SU-DHL-6 (cell line): ENCODE results near the gene PPP1R9B.

Experiments
- H2AFZ ChIP-seq: fragments of 200-600 bp; sonication (generic); 2 replicates; pipeline ENCODE4 v1.6.1; 2014; ENCODE audit warnings: low read depth, mild to moderate bottlenecking, moderate library complexity, mixed read lengths, antibody characterized with exemption, low read length; ENCODE audit not compliant: severe bottlenecking
- H3F3A ChIP-seq: fragments of 200-600 bp; shearing (Covaris generic); 2 replicates; pipeline ENCODE4 v1.6.0; 2016; ENCODE audit warnings: antibody characterized with exemption, mild to moderate bottlenecking; ENCODE audit not compliant: insufficient read depth
- H3K27ac ChIP-seq: fragments of 200-600 bp; sonication (generic); 2 replicates; pipeline ENCODE4 v1.5.1; 2016; ENCODE audit warnings: low read depth, mild to moderate bottlenecking, low read length, moderate library complexity, mixed read lengths
- H3K27me3 ChIP-seq: fragments of 200-600 bp; sonication (generic), shearing (Covaris generic); 2 replicates; pipeline ENCODE4 v1.6.0; 2014; ENCODE audit warnings: mild to moderate bottlenecking, low read length
- H3K36me3 ChIP-seq: fragments of 200-600 bp; sonication (generic); 2 replicates; pipeline ENCODE4 v1.6.1; 2014; ENCODE audit warnings: mild to moderate bottlenecking, low read length, mixed read lengths
- H3K4me2 ChIP-seq: fragments of 300-600, 200-600 bp; shearing (Covaris generic), sonication (generic); 2 replicates; pipeline ENCODE4 v1.6.0; 2014; ENCODE audit warnings: low read length, low read depth, mild to moderate bottlenecking; ENCODE audit not compliant: poor library complexity, severe bottlenecking
- H3K4me3 ChIP-seq: fragments of 200-600 bp; sonication (generic); 2 replicates; pipeline ENCODE4 v1.5.1; 2014; ENCODE audit warnings: antibody characterized with exemption, low read length, mild to moderate bottlenecking, mixed read lengths; ENCODE audit not compliant: insufficient read depth, poor library complexity, severe bottlenecking
- H3K79me2 ChIP-seq: fragments of 200-600 bp; sonication (generic); 2 replicates; pipeline ENCODE4 v1.6.1; 2014; ENCODE audit warnings: mild to moderate bottlenecking, low read length, moderate library complexity; ENCODE audit not compliant: insufficient read depth
- H3K9ac ChIP-seq: fragments of 200-600 bp; sonication (generic); 2 replicates; pipeline ENCODE4 v1.7.0; 2014; ENCODE audit warnings: mild to moderate bottlenecking, low read length
- H3K9me2 ChIP-seq: fragments of 200-600 bp; sonication (generic); replicated peaks from 2 replicates; pipeline ENCODE4 v1.6.1; 2014; ENCODE audit warnings: low read length; ENCODE audit not compliant: insufficient read depth
- H3K9me3 ChIP-seq: fragments of 200-600 bp; sonication (generic); 2 replicates; pipeline ENCODE4 v1.6.1; 2014; ENCODE audit warnings: low read length, mixed read lengths; ENCODE audit not compliant: insufficient read depth
- H4K20me1 ChIP-seq: fragments of 200-600 bp; sonication (generic); 2 replicates; pipeline ENCODE4 v1.6.1; 2014; ENCODE audit warnings: low read depth, mild to moderate bottlenecking, antibody characterized with exemption, low read length, moderate library complexity, mixed read lengths
- CTCF ChIP-seq: fragments of 200-600 bp; sonication (generic); IDR thresholded peaks from one replicate; pipeline ENCODE4 v1.5.1; 2017; ENCODE audit warnings: antibody characterized with exemption, mild to moderate bottlenecking, low read length, moderate library complexity; ENCODE audit not compliant: insufficient read depth, poor library complexity, severe bottlenecking
- EZH2phosphoT487 ChIP-seq: fragments of 200-600 bp; sonication (generic), shearing (Covaris generic); conservative IDR thresholded peaks from 2 replicates; pipeline ENCODE4 v1.6.1; 2018; ENCODE audit warnings: mild to moderate bottlenecking, antibody characterized with exemption, low read length, moderate library complexity, mixed read lengths

PPP1R9B gene

GRCh38 chr17:50096758-50097157, 53.7 kb downstream of the PPP1R9B start:
- H3K27ac ChIP-seq = no peak overlapping the region
- no peaks in the 10 kb centered on the region for H3K27me3 ChIP-seq
- H3K9me2 ChIP-seq = no peaks in the 10 kb centered on the region
- no peaks in the 10 kb centered on the region for H4K20me1 ChIP-seq
- no peak overlapping the region for H3K4me2 ChIP-seq
- TF ChIP-seq EZH2phosphoT487 = no peak
- TF ChIP-seq CTCF = no peak
- no peaks in the 10 kb centered on the region for H3K9me3 ChIP-seq
- no peaks in the 10 kb centered on the region for H3K36me3 ChIP-seq
- no peak overlapping the region for H3K9ac ChIP-seq
- no peak overlapping the region for H2AFZ ChIP-seq
- no peaks in the 10 kb centered on the region for H3F3A ChIP-seq
- no peaks in the 10 kb centered on the region for H3K79me2 ChIP-seq
- no peak overlapping the region for H3K4me3 ChIP-seq

- TF ChIP-seq EZH2phosphoT487 (no peak), CTCF (no peak)
- H3K9ac ChIP-seq = no peak overlapping the region
- H3K79me2 ChIP-seq = no peaks in the 10 kb centered on the region
- H3F3A ChIP-seq = no peaks in the 10 kb centered on the region
- no peaks in the 10 kb centered on the region for H4K20me1 ChIP-seq
- no peak overlapping the region for H2AFZ ChIP-seq
- no peak overlapping the region for H3K4me3 ChIP-seq
- H3K9me2 ChIP-seq = no peaks in the 10 kb centered on the region
- H3K9me3 ChIP-seq = no peaks in the 10 kb centered on the region
- no peak overlapping the region for H3K4me2 ChIP-seq
- no peaks in the 10 kb centered on the region for H3K36me3 ChIP-seq
- no peak overlapping the region for H3K27ac ChIP-seq
- no peaks in the 10 kb centered on the region for H3K27me3 ChIP-seq
Measured at GRCh38 chr17:50096092-50096491, 54.4 kb downstream of the PPP1R9B start.

- Histone ChIP-seq H3K79me2 (no peaks in the 10 kb centered on the region), H3K36me3 (no peaks in the 10 kb centered on the region), H3K9ac (no peak overlapping the region), H3K9me3 (no peaks in the 10 kb centered on the region), H2AFZ (no peak overlapping the region), H3F3A (no peaks in the 10 kb centered on the region), H3K27me3 (no peaks in the 10 kb centered on the region), H3K4me2 (peak overlapping the region; percentile 15), H4K20me1 (no peaks in the 10 kb centered on the region), H3K9me2 (no peaks in the 10 kb centered on the region), H3K4me3 (no peak overlapping the region), H3K27ac (no peak overlapping the region)
- TF ChIP-seq EZH2phosphoT487 (no peak), CTCF (no peak)
Measured at GRCh38 chr17:50095626-50096037, 54.8 kb downstream of the PPP1R9B start.
